22Rv1 (cell line): Measurements from ENCODE around the gene ST8SIA5.

Source experiments
- H3K27ac ChIP-seq: fragments of 450-650 bp; 2 replicates; pipeline ENCODE4 v1.5.1; 2017
- CTCF ChIP-seq: fragments of 450-650 bp; IDR thresholded peaks from 2 replicates; pipeline ENCODE4 v1.5.1; 2017; ENCODE audit warnings: mild to moderate bottlenecking
- ZFX ChIP-seq: fragments of 450-650 bp; IDR thresholded peaks from 2 replicates; pipeline ENCODE4 v1.6.1; 2017; ENCODE audit warnings: antibody characterized with exemption, borderline replicate concordance

Gene ST8SIA5

GRCh38 chr18:46720092-46720491 lies 36.8 kb downstream of the ST8SIA5 start:
- no peak for TF ChIP-seq CTCF
- TF ChIP-seq ZFX = no peak
- no peak overlapping the region for H3K27ac ChIP-seq

- H3K27ac ChIP-seq = no peak overlapping the region
- TF ChIP-seq ZFX = no peak
- TF ChIP-seq CTCF = no peak
These were observed 37.5 kb downstream of the ST8SIA5 start for GRCh38 chr18:46719388-46719787.

- TF ChIP-seq ZFX (no peak), CTCF (no peak)
- no peak overlapping the region for H3K27ac ChIP-seq
These were observed 38.1 kb downstream of the ST8SIA5 start for GRCh38 chr18:46718501-46719341.

- H3K27ac ChIP-seq = no peak overlapping the region
- TF ChIP-seq ZFX = no peak
These were observed 40.0 kb downstream of the ST8SIA5 start for GRCh38 chr18:46716827-46717226.

- no peak for TF ChIP-seq CTCF
- no peak for TF ChIP-seq ZFX
- H3K27ac ChIP-seq = no peak overlapping the region
These were observed 40.5 kb downstream of the ST8SIA5 start for GRCh38 chr18:46716336-46716735.

GRCh38 chr18:46715062-46715461 lies 41.8 kb downstream of the ST8SIA5 start:
- TF ChIP-seq CTCF = no peak
- no peak for TF ChIP-seq ZFX
- no peak overlapping the region for H3K27ac ChIP-seq

GRCh38 chr18:46712406-46712805 lies 44.4 kb downstream of the ST8SIA5 start:
- no peak for TF ChIP-seq CTCF
- H3K27ac ChIP-seq = no peak overlapping the region
